Ovary (tissue), 3 donors: Measurements from ENCODE around the gene C16orf96.

Experiments
- POLR2A ChIP-seq: fragments of 450-650 bp; IDR thresholded peaks from one replicate; pipeline ENCODE4 v1.6.1; 2017; ENCODE audit warnings: antibody characterized with exemption, mild to moderate bottlenecking, moderate library complexity
- TF ChIP-seq, protein P1 (sequence below), 3 donors: fragments of 450-650 bp in 2 of 3; fragments of 200-600 bp in 1 of 3; IDR thresholded peaks; one replicate each; pipeline versions ENCODE4 v1.5.1 to v1.8.0; 2016 to 2022; ENCODE audit warnings: antibody characterized with exemption in 3 of 3, mild to moderate bottlenecking in 1 of 3
- donor health status: DM: no; HTN: no; CAD: no.

GRCh38 chr16:4537376-4538343 is 18.5 kb upstream of the C16orf96 start:
- TF ChIP-seq, protein P1, sequence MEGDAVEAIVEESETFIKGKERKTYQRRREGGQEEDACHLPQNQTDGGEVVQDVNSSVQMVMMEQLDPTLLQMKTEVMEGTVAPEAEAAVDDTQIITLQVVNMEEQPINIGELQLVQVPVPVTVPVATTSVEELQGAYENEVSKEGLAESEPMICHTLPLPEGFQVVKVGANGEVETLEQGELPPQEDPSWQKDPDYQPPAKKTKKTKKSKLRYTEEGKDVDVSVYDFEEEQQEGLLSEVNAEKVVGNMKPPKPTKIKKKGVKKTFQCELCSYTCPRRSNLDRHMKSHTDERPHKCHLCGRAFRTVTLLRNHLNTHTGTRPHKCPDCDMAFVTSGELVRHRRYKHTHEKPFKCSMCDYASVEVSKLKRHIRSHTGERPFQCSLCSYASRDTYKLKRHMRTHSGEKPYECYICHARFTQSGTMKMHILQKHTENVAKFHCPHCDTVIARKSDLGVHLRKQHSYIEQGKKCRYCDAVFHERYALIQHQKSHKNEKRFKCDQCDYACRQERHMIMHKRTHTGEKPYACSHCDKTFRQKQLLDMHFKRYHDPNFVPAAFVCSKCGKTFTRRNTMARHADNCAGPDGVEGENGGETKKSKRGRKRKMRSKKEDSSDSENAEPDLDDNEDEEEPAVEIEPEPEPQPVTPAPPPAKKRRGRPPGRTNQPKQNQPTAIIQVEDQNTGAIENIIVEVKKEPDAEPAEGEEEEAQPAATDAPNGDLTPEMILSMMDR (IDR thresholded peaks at IDR 0.05): no peak
- no peak for TF ChIP-seq POLR2A
